Left ventricle myocardium superior (tissue), 1 donor: Measurements from ENCODE around the gene FA2H. TPM values are rescaled to one million over a fixed set of nuclear protein-coding genes. Genes with fewer than 3 reads are reported as not detected.
"Not testable (repeated sequence)": the region's sequence is repeated elsewhere in the genome, so short reads cannot be mapped to it uniquely, and the experiment has no call there.

Source experiments
- ATAC-seq: fragments of 200-7000 bp; cut with Tn5 transposase; one replicate; pipeline ENCODE4 v1.9.1; 2020; ENCODE audit warnings: mild to moderate bottlenecking, moderate library complexity
- DNase-seq: peaks from one replicate; pipeline ENCODE4 v3.0.0-alpha.2; 2020
- intact Hi-C: fragments of 100-400 bp; cut with micrococcal nuclease; formaldehyde crosslinking; loops from one replicate; pipeline ENCODE4 v1.11.0; 2022
- total RNA-seq: library from RNA; stranded (reverse); fragmentation: NEBNext Ultra II Directional; extraction: Animal tissue kit (Norgen Biotek cat#: 25700); gene quantifications from one replicate; pipeline ENCODE4 v1.2.1, GENCODE V29; 2021
- donor health status: DM: no; HTN: yes; CAD: no; lungs with severe emphysema.

Gene FA2H
- total RNA-seq, 1 donor from 2014 or later = 0.50 TPM

DNA sequence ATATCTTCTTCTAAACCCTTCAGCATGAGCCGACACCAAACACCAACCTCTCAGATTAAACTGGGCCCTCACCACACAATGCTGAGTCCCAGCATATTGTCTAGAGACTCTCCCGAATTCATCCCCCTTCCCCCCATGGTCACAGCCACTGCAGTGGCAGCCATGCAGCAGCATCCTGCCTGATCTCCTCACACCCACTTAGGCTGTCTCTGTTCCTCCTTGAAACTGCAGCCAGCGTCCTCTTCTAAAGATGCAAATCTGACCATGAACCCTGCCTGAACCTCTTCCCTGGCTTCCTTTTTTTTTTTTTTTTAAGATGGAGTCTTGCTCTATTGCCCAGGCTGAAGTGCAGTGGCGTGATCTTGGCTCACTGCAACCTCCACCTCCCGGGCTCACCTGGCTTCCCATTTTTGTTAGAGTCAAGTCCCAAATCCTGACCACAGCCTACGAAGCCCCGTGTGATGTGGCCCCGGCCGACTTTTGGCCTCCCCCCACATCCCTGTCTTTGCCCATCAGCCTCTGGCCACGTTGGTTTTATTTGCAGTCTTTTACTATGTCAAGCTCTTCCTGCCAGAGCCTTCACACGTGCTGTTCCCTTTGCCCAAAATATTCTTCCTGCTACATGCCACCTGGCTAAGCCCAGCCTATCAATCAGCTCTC, 2.8 kb downstream of the FA2H start:
- intact Hi-C loops = no loop called here
- DNase-seq (no peak), ATAC-seq (no peak)

DNA sequence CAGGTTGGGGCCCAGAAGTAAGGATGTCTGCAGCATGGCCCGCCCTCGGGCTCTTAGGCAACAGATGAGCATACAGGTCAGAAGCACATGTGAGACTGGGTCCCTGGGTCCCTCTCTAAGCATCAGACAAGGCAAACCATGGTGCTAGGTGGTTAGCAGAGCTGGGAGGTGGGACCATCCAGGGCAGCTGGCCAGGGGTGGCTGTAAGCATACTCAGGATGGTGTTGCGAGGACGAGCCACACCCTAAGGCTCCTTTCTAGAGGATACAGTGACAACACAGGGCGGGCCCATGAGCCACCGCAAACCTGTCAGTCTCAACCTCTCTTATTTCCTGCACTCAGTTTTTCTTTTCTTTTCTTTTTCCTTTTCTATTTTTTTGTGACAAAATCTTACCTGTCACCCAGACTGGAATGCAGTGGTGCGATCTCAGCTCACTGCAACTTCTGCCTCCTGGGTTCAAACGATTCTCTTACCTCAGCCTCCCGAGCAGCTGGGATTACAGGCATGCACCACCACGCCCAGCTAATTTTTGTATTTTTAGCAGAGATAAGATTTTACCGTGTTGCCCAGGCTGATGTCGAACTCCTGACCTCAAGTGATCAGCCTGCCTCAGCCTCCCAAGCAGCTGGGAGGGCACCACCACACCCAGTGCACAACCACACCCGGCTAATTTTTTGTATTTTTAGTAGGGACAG, 3.6 kb downstream of the FA2H start:
- intact Hi-C loops = no loop called here
- DNase-seq = no peak
- no peak for ATAC-seq

DNA sequence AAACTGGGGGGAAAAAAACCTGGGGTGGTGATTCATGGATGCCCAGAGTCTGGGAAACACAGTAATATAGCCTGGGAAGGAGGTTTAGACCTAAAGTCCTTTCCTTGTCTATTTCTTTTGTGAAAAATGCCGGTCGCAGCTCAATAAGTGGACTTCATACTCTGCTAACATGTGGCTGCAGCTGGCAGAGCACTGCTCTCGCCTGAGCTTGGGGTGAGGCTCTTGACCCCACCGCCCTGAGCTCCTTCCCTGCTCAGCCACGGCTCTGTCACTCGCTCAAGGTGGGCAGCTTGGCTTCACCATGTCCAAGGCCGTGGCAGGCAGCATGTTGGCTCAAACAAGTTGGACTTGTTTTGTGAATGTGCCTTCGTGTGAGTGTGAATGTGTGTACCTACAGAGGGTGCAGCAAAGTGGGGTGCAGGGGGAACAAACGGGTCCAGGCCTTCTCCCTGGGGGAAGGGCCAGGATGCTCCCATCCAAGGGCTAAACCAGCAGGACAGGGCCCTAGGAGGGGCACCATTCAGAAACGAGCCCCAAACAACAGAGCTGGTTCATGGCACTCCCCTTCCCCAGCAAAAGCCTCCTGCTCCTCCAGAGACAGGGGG, 4.9 kb downstream of the FA2H start:
- intact Hi-C loops = no loop called here
- ATAC-seq = no peak

DNA sequence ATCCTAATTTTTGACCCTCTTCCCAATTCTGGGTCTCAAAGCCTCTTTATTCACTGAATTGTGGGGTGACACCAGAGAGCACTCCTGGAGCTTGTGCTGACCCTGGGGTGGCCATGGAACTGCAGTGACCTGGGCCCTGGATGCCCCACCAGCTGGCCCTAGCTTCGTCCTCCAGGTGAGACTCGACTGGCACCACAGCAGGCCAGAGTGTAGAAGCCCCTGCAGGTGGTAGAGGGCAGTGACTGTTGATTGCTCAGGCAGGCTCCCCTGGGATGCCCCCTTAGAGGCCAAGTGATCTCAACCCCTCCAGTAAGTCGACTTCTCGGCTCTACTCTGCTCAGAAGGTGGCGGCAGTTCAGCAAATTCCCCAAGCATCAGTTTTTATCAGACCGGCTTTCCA, 6.4 kb downstream of the FA2H start:
- intact Hi-C loops = no loop called here
- ATAC-seq = no peak
- DNase-seq = no peak

More for the DNA sequence above, 4.9 kb downstream of the FA2H start:
- no peak for DNase-seq

DNA sequence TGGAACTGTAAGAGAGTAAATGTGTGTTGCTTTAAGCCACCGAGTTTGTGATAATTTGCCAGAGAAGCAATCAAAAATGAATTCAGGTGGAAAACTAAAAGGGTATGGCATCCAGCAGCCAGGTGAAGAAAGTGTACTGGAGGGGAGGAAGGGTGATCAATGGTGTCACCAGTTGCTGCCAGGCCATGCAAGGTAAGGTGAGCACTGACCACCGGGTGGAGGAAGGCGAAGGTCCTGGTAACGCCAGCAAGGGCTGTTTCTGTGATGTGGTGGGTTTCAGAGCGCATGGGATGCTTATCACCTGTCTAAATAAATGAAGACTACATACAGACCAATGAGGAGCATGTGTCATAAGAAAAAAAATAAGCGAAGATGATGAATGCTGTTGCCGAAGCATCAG, 6.9 kb downstream of the FA2H start:
- ATAC-seq = no peak
- intact Hi-C loops = no loop called here

DNA sequence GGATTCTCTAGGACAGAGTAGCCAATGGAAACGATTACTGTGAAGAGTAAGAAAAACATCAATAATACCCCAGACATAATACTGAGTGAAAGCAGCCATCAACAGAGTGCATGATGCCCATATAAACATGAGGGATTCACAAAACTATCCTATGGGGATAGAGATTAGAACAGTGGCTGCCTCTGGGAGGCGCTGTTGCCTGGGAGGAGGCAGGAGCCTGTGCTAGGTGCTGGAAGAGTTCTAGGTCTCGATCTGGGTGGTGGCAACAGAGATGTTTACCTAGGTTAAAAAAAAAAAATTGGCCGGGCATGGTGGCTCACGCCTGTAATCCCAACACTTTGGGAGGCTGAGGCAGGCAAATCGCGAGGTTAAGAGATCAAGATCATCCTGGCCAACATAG, 7.9 kb downstream of the FA2H start:
- intact Hi-C loops = no loop called here
- DNase-seq (no peak), ATAC-seq (no peak)

More for the DNA sequence above, 6.9 kb downstream of the FA2H start:
- DNase-seq = no peak

DNA sequence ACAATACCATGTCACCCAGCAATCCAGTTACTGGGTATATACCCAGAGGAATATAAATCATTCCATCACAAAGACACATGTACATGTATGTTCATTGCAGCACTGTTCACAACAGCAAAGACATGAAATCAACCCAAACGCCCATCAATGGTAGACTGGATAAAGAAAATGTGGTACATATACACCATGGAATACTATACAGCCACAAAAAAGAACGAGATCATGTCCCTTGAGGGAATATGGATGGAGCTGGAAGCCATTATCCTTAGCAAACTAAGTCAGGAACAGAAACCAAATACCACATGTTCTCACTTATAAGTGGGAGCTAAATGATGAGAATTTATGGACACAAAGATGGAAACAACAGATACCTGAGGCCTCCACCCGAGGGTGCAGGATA, 10.4 kb downstream of the FA2H start:
- DNase-seq, intact Hi-C loops, ATAC-seq: not testable (repeated sequence)

DNA sequence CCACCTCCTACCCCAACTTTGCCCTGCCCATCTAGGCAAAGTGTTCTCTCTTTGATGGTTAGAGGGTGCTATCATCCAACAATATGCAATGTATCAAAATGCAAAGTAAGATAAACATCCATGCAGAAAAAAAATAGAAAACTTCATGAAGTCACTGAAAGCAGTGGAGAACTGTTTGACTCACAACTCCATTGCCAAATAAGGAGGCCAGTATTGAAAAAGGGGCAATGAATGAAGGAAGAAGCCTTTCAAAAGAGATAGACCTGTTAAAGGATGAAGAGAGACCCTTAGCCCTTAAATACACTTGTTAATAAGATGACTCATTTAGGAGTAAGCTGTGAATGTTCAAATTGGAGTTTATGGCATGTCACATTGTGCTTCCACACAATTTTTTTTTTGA, 13.0 kb downstream of the FA2H start:
- no peak for ATAC-seq
- intact Hi-C loops = no loop called here
- DNase-seq = no peak

DNA sequence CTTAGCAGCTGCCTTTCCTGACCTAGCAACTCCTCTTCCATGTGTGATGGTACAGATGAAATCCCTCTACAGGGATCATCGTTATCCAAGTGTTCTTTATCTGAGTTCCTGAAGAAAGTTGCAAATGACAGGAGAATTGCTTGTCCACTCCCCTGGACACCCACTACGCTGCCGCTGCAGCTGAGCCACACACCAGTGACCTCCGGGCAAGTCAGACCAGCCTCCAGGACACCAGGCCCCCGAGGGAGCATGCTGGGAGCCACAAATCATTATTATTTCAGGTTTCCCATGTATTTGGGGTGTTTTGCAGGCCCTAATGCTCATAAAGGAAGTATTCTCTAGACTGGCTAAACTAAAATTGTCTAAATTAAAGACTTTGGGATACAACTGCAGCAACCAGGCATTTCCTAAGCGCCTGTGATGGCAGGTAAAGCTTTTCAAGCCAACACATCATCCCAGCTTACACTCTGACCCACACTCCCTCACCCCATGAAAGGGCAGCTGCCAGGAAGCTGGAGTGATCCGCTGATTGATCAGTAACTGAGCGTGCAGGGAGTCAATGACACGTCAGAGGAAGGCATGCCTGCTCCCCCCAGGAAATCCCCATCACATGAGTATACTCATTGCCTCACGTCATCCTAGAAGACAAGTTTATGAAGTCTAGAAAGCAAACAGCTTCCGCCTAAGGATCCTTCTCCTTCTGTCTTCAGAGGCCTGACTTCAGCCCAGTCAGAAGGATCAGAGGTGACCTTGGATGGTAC, 14.4 kb downstream of the FA2H start:
- DNase-seq = no peak
- no peak for ATAC-seq

DNA sequence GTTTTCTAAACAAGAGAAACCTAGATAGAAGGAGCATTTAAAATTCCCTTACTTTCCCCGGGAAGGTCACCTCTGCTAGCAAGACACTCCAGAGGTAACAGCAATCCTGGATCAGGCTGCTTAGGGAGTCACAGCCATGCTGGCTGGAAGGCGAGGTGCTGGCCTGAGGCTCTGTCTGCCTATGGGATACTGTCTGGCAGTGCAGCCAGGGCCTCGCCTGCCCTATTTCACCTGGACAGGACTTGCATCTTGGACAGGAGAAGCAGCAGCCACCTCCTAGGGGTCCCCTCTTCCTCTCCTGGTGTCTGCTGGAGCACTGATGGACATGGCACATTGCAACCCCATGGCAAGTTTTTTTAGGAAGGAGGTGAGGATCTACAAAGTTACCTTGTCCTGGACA, 15.1 kb downstream of the FA2H start:
- no peak for DNase-seq
- intact Hi-C loops = no loop called here
- ATAC-seq = no peak

More for the DNA sequence above, 14.4 kb downstream of the FA2H start:
- intact Hi-C loops = no loop called here

DNA sequence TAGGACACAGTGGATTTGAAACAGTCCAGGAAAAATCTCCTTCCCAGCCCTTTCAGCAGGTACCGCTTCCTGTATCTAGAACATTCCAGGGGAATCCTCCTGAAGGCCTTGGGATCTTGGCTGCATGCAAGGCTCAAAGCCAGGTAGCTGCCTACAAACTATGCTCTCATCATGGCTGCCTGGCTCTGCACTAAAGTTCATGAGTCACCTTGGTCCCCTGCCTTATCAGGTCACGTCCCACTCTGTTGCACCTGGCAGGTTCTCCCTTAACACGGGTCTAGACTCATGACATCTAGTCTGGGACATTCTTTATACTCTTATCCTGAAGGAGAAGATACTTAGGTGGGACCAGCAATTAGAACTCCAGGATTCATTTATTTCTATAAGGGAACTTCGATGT, 15.8 kb downstream of the FA2H start:
- no peak for ATAC-seq
- no peak for DNase-seq
- intact Hi-C loops = no loop called here

DNA sequence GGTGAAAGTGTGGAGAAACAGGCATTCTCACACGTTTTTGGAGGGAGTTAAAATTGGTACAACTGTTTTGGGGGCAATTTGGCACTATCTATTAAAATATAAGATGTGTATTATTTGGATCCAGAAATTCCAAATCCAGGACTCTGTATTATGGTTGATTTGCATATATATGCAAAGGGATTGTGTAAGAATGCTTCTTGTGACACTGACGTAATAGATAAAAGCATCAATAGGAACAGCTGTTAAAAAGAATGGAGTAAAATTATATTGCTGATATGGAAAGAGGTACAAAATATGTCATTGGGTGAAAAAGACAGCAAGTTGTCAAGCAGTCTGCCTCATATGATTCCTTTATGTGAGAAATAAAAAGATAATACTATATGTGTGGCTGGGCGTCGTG, 17.3 kb downstream of the FA2H start:
- ATAC-seq (no peak), DNase-seq (no peak)
- intact Hi-C loops = no loop called here

DNA sequence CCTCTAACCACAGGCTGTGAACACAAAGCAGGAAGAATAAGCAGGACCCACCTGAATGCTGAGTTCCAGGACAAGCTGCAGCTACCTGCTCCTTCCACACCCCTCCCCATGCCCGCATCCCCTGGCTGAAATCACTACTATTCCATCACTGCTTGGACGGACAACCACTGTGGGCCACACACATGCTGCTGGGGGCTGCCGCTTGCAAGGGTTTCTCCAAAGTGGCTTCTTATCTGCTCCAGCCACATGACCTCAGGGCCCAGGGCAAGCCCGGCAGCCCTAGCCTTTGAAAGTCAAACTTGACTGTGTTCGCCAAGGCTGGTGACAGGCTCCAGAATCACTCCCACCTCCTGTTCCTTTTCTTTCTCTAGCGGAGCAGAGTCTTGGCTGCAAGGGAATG, 18.4 kb downstream of the FA2H start:
- DNase-seq (no peak), ATAC-seq (no peak)
- intact Hi-C loops = no loop called here

DNA sequence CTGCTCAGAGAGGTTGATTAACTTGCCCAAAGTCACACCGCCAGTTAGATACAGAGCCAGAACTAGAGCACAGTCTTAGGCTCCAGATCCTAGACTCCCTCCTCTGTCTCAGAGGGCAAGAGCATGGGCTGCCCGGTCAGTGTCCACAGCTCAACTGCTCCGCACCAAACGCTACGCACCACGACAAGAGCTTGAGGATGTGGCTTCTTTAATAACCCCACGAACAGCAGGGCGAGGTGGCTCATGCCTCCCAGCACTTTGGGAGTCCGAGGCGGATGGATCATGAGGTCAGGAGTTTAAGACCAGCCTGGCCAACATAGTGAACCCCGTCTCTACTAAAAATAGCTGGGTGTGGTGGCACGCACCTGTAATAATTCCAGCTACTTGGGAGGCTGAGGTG, 21.4 kb downstream of the FA2H start:
- intact Hi-C loops = no loop called here

DNA sequence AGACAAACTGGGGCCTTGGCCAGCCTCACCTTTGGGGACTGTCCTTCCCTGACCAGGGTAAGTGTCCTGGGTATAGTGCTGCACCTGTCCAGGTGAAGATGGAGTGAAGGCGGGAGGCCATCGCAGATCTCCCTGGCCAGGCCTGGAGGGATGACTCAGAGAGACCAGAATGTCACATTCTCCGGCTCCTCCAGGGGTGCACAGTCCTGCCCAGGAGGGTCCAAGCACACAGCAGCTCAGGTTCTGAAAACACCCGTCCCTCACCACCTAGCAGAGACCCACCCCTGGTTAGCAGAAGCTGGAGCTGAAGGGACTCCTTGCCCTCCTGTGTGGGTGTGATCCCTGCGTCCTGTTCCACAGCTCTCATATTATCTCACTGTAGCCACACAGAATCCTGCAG, 21.9 kb downstream of the FA2H start:
- ATAC-seq (no peak), DNase-seq (no peak)
- intact Hi-C loops = no loop called here

More for the DNA sequence above, 21.4 kb downstream of the FA2H start:
- ATAC-seq = no peak
- no peak for DNase-seq

DNA sequence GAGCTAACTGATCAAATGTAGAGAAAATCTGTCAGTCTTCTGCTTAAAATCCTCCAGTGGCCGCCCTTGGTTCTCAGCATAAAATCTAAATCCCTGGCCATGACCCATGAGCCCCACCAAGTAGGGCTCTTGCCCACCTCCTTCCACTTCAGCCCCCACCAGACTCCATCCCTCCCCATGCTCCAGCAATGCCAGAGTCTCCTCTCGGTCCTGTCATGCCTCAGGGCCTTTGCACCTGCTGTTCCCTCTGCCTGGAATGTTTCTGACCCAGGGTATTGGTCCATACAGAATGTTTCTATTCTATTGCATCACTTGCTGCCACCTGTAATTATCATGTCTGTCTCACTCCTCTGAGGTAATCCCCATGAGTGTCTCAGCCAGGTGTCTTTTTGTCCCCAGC, 22.4 kb downstream of the FA2H start:
- intact Hi-C loops = no loop called here
- no peak for DNase-seq
- ATAC-seq = no peak

DNA sequence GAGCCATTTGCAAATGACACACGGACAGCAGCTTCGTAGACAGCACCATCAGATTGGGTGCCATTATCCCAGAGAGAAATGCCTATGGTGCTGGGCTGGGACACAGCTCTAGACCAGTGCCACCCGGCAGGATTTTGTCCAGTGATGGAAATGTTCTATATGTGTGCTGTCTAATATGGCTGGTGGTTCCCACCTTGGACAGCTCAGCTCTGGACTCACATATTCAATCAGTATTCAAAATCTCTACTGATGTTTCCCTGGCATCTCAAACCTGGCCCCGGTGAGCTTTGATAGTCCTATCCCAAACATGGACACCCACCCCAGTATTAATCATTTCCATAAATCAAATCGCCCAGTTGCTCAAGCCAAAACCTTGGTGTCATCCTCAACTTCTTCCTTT, 23.0 kb downstream of the FA2H start:
- ATAC-seq = no peak
- no peak for DNase-seq
- intact Hi-C loops = no loop called here

DNA sequence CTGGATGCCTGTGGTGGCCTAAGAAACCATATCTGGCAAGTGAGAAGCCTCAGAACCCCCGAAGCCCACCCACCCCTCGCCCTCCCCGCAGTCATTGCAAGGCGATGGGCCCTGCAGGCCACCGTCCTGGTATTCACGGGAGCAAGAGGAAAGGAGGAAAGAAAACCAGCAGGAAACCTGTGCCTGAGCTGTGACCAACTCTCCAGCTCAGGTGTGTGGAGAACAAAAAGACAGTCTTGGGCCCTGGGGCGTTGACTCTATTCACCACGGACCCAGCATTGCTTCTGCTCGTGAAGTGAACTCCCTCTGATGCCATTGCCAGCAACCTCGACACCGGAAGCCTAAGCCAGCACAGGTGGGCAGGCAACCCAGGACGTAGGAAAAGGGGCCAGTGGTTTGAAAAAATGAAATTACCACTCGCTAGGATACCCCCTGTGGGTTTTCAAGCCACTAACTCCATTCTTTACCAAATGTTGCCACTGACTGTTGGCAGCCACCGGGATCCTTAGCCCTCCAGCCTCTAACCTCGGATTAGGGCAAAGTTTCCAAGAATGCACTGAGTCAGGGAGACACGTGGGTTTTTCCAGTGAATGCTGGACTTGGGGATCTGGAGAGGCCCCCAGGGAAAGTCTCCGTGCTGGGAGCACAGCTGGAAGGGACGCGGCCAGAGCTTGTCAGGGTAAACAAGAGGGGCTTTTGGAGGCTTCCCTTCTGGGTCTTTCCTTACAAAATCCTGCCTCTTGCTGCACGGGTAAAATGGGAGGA, 25.1 kb downstream of the FA2H start:
- ATAC-seq = no peak
- intact Hi-C loops = no loop called here
- DNase-seq = no peak

DNA sequence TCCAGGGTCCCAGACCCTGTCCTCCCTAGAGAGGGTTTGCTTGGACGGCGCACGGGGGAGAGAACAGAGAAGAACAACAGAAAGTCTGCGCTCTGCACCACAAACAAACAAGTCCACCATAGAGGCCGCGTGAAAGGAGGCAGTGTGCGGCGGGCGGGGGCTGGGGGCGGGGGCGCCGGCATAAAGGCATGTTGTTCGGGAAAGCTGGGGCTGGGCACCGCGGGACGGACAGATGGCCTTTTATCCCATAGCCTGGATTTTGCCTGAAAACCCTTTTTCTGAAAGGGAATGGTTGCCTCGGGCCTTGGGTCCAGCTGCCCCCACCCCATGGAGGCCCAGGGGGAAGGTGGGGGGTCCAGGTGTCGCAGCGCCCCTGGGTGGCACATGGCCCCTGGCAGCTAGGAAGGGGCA, 26.0 kb downstream of the FA2H start:
- ATAC-seq (no peak), DNase-seq (no peak)
- intact Hi-C loops = no loop called here
